HEK293 (cell line): Measurements from ENCODE around the gene SPHK1.

Experiments
- EGR2 ChIP-seq: fragments of 450-650 bp; formaldehyde crosslinking; IDR thresholded peaks from 2 replicates; pipeline ENCODE4 v1.5.1; 2016; ENCODE audit warnings: low read depth, missing biosample characterization, missing genetic modification characterization
- INSM2 ChIP-seq: fragments of 450-650 bp; formaldehyde crosslinking; IDR thresholded peaks from 2 replicates; pipeline ENCODE4 v1.5.1; 2016; ENCODE audit warnings: missing biosample characterization, missing genetic modification characterization
- REPIN1 ChIP-seq: fragments of 450-650 bp; formaldehyde crosslinking; IDR thresholded peaks from 2 replicates; pipeline ENCODE4 v1.5.1; 2017; ENCODE audit warnings: missing biosample characterization, missing genetic modification characterization, low read depth
- SCRT1 ChIP-seq: fragments of 450-650 bp; formaldehyde crosslinking; IDR thresholded peaks from 2 replicates; pipeline ENCODE4 v1.5.1; 2016; ENCODE audit warnings: missing biosample characterization, missing genetic modification characterization, borderline replicate concordance
- SP3 ChIP-seq: fragments of 450-650 bp; formaldehyde crosslinking; IDR thresholded peaks from 2 replicates; pipeline ENCODE4 v1.5.1; 2016; ENCODE audit warnings: missing biosample characterization, missing genetic modification characterization
- ZBTB10 ChIP-seq: fragments of 450-650 bp; formaldehyde crosslinking; IDR thresholded peaks from 2 replicates; pipeline ENCODE4 v1.5.1; 2016; ENCODE audit warnings: missing biosample characterization, missing genetic modification characterization
- ZBTB20 ChIP-seq: fragments of 450-650 bp; formaldehyde crosslinking; IDR thresholded peaks from 2 replicates; pipeline ENCODE4 v1.5.1; 2016; ENCODE audit warnings: missing biosample characterization, missing genetic modification characterization
- ZBTB26 ChIP-seq: fragments of 450-650 bp; formaldehyde crosslinking; optimal IDR thresholded peaks from 2 replicates; pipeline ENCODE3; 2016; ENCODE audit warnings: missing biosample characterization, mild to moderate bottlenecking, missing genetic modification characterization
- ZBTB48 ChIP-seq: fragments of 450-650 bp; formaldehyde crosslinking; IDR thresholded peaks from 2 replicates; pipeline ENCODE4 v1.5.1; 2016; ENCODE audit warnings: missing biosample characterization, missing genetic modification characterization
- ZFHX2 ChIP-seq: fragments of 450-650 bp; formaldehyde crosslinking; conservative IDR thresholded peaks from 2 replicates; pipeline ENCODE4 v1.5.1; 2016; ENCODE audit warnings: missing biosample characterization, missing genetic modification characterization
- ZIC2 ChIP-seq: fragments of 450-650 bp; formaldehyde crosslinking; IDR thresholded peaks from 2 replicates; pipeline ENCODE4 v1.5.1; 2016; ENCODE audit warnings: missing biosample characterization, missing genetic modification characterization
- ZNF10 ChIP-seq: fragments of 450-650 bp; formaldehyde crosslinking; IDR thresholded peaks from 2 replicates; pipeline ENCODE4 v1.5.1; 2017; ENCODE audit warnings: missing biosample characterization, missing genetic modification characterization
- ZNF174 ChIP-seq: fragments of 450-650 bp; formaldehyde crosslinking; IDR thresholded peaks from 2 replicates; pipeline ENCODE4 v1.5.0; 2017; ENCODE audit warnings: missing biosample characterization, mild to moderate bottlenecking, missing genetic modification characterization
- ZNF223 ChIP-seq: fragments of 450-650 bp; formaldehyde crosslinking; IDR thresholded peaks from 2 replicates; pipeline ENCODE4 v1.5.1; 2016; ENCODE audit warnings: missing biosample characterization, missing genetic modification characterization
- ZNF248 ChIP-seq: fragments of 450-650 bp; formaldehyde crosslinking; IDR thresholded peaks from 2 replicates; pipeline ENCODE4 v1.5.1; 2017; ENCODE audit warnings: missing biosample characterization, missing genetic modification characterization
- ZNF394 ChIP-seq: fragments of 450-650 bp; formaldehyde crosslinking; IDR thresholded peaks from 2 replicates; pipeline ENCODE4 v1.5.1; 2016; ENCODE audit warnings: missing biosample characterization, missing genetic modification characterization, mild to moderate bottlenecking, moderate library complexity, borderline replicate concordance
- ZNF398 ChIP-seq: fragments of 450-650 bp; formaldehyde crosslinking; IDR thresholded peaks from 2 replicates; pipeline ENCODE4 v1.5.1; 2017; ENCODE audit warnings: missing biosample characterization, missing genetic modification characterization
- ZNF501 ChIP-seq: fragments of 450-650 bp; formaldehyde crosslinking; IDR thresholded peaks from 2 replicates; pipeline ENCODE4 v1.5.1; 2016; ENCODE audit warnings: missing biosample characterization, missing genetic modification characterization
- ZNF670 ChIP-seq: fragments of 450-650 bp; formaldehyde crosslinking; IDR thresholded peaks from 2 replicates; pipeline ENCODE4 v1.5.1; 2016; ENCODE audit warnings: missing biosample characterization, missing genetic modification characterization, low read depth
- ZNF704 ChIP-seq: fragments of 450-650 bp; formaldehyde crosslinking; IDR thresholded peaks from 2 replicates; pipeline ENCODE4 v1.5.1; 2016; ENCODE audit warnings: missing biosample characterization, missing genetic modification characterization
- ZNF76 ChIP-seq: fragments of 450-650 bp; formaldehyde crosslinking; IDR thresholded peaks from 2 replicates; pipeline ENCODE4; 2016; ENCODE audit warnings: low read depth, missing biosample characterization, missing genetic modification characterization, borderline replicate concordance
- ZNF777 ChIP-seq: fragments of 450-650 bp; formaldehyde crosslinking; IDR thresholded peaks from 2 replicates; pipeline ENCODE4 v1.5.1; 2017; ENCODE audit warnings: missing biosample characterization, missing genetic modification characterization, borderline replicate concordance
- ZNF837 ChIP-seq: fragments of 450-650 bp; formaldehyde crosslinking; IDR thresholded peaks from 2 replicates; pipeline ENCODE4 v1.5.1; 2016; ENCODE audit warnings: missing biosample characterization, missing genetic modification characterization

Gene SPHK1

GRCh38 chr17:76382803-76383545, 1.4 kb upstream of the SPHK1 start (continued):
- TF ChIP-seq ZIC2 (tag by site-specific recombination) (peak; percentile 78), ZBTB26 (tag by site-specific recombination) (peak; percentile 91), ZNF223 (0 out of 2 replicates have a peak, but pooled peaks have one; percentile 52), ZNF704 (tag by site-specific recombination) (no peak), ZNF777 (tag by site-specific recombination) (peak; percentile 26; the same call in 1 of the 2 replicates), REPIN1 (tag by site-specific recombination) (no peak), ZNF398 (tag by site-specific recombination) (peak; percentile 72), ZNF174 (tag by site-specific recombination) (no peak), ZNF670 (tag by site-specific recombination) (no peak), ZNF837 (tag by site-specific recombination) (no peak), SP3 (tag by site-specific recombination) (peak; percentile 43; the same call in 1 of the 2 replicates), INSM2 (tag by site-specific recombination) (no peak; the same call in none of the 2 replicates), ZBTB20 (tag by site-specific recombination) (peak; percentile 43; the same call in 1 of the 2 replicates), ZBTB10 (tag by site-specific recombination) (peak; percentile 62), EGR2 (no peak), ZBTB48 (tag by site-specific recombination) (peak; percentile 90), SCRT1 (tag by site-specific recombination) (no peak), ZNF501 (tag by site-specific recombination) (0 out of 2 replicates have a peak, but pooled peaks have one; percentile 46), ZNF248 (tag by site-specific recombination) (no peak), ZNF10 (tag by site-specific recombination) (peak; percentile 53; the same call in 1 of the 2 replicates), ZFHX2 (tag by site-specific recombination) (peak; percentile 47), ZNF394 (tag by site-specific recombination) (0 out of 2 replicates have a peak, but pooled peaks have one; percentile 12), ZNF76 (tag by site-specific recombination) (peak; percentile 52; the same call in 1 of the 2 replicates)
